Progenitor cell of endocrine pancreas (in vitro differentiated cells): ENCODE measurements around the gene MRTO4. TPM values are rescaled to one million over a fixed set of nuclear protein-coding genes. Genes with fewer than 3 reads are reported as not detected.
A peak's percentile ranks its signal among the peaks of the same experiment; 100 is the strongest.
"Not testable (repeated sequence)": the region's sequence is repeated elsewhere in the genome, so short reads cannot be mapped to it uniquely, and the experiment has no call there.

Experiments
- DNase-seq: peaks from one replicate; pipeline ENCODE4 v3.0.0; 2021; ENCODE audit warnings: low spot score; ENCODE audit not compliant: unreplicated experiment
- H3K27ac Mint-ChIP-seq: 2 replicates; pipeline ENCODE4 v1.8.0; 2021; ENCODE audit warnings: mild to moderate bottlenecking, moderate library complexity, mixed read lengths
- H3K27me3 Mint-ChIP-seq: 2 replicates; pipeline ENCODE4 v1.8.0; 2021; ENCODE audit warnings: mixed read lengths
- H3K36me3 Mint-ChIP-seq: 2 replicates; pipeline ENCODE4 v1.8.0; 2022; ENCODE audit warnings: mixed read lengths; ENCODE audit not compliant: insufficient read depth
- H3K4me1 Mint-ChIP-seq: 2 replicates; pipeline ENCODE4 v1.8.0; 2021; ENCODE audit warnings: low read depth, mixed read lengths
- H3K4me3 Mint-ChIP-seq: 2 replicates; pipeline ENCODE4 v1.8.0; 2021; ENCODE audit warnings: low read depth, mild to moderate bottlenecking, moderate library complexity, mixed read lengths
- H3K9me3 Mint-ChIP-seq: 2 replicates; pipeline ENCODE4 v1.8.0; 2021; ENCODE audit warnings: low read depth, mixed read lengths
- total RNA-seq: library from RNA; stranded (reverse); gene quantifications from 2 replicates; pipeline ENCODE4 v1.2.1, GENCODE V29; 2021
- TF ChIP-seq, protein P1 (sequence below): fragments of 200-600 bp; sonication (generic); IDR thresholded peaks from one replicate; pipeline ENCODE4 v1.5.0; 2021; ENCODE audit warnings: antibody characterized with exemption, mild to moderate bottlenecking; ENCODE audit not compliant: unreplicated experiment

Gene MRTO4
- total RNA-seq, 1 donor from 2014 or later = 27.8 TPM

DNA sequence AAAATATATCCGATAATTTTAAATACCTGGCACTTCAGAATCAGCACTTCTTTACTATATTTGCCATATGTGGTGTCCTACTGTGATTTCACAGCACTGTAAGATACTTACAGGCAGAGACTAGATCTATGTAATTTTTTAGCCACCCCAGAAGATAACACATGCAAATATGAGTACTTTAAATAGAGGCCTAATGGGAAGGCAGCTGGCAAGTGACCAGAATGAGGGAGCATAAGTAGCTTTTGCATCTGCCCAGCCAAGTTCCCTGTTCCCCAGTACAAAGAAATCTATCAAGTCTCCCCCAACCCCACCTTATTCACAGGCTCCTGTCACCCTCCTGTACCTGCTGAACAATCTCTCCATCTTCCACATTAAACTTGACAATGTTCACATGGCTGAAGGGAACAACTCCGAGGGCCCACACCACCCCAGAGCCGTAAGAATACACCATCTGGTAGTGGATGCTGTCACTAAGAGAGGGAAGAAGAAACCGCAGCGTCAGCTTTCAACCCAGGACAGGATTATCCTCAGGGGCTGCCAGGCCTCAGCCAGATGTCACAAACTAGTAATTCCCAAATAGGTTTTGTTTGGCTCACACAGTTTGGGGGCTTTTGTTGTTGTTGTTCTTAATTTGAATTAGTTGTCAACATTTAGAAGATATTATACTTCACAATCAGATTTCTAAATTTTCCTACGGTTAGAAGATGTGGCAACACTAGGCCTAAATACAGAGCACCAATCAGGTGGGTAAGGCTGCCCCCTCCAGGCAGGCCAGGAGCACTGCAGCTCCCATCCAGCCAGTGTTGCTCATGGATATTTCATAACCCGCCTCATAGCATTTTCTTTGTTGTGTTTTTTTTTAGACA is 10.7 kb upstream of the MRTO4 start:
- H3K36me3 Mint-ChIP-seq = peaks cover 13% of the 10 kb centered on the region
- no peak overlapping the region for H3K27ac Mint-ChIP-seq
- no peak overlapping the region for H3K4me3 Mint-ChIP-seq
- no peaks in the 10 kb centered on the region for H3K27me3 Mint-ChIP-seq
- peak; percentile 33 for DNase-seq
- TF ChIP-seq, protein P1, sequence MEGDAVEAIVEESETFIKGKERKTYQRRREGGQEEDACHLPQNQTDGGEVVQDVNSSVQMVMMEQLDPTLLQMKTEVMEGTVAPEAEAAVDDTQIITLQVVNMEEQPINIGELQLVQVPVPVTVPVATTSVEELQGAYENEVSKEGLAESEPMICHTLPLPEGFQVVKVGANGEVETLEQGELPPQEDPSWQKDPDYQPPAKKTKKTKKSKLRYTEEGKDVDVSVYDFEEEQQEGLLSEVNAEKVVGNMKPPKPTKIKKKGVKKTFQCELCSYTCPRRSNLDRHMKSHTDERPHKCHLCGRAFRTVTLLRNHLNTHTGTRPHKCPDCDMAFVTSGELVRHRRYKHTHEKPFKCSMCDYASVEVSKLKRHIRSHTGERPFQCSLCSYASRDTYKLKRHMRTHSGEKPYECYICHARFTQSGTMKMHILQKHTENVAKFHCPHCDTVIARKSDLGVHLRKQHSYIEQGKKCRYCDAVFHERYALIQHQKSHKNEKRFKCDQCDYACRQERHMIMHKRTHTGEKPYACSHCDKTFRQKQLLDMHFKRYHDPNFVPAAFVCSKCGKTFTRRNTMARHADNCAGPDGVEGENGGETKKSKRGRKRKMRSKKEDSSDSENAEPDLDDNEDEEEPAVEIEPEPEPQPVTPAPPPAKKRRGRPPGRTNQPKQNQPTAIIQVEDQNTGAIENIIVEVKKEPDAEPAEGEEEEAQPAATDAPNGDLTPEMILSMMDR = peak; percentile 89
- H3K4me1 Mint-ChIP-seq = no peaks in the 10 kb centered on the region
- no peaks in the 10 kb centered on the region for H3K9me3 Mint-ChIP-seq

DNA sequence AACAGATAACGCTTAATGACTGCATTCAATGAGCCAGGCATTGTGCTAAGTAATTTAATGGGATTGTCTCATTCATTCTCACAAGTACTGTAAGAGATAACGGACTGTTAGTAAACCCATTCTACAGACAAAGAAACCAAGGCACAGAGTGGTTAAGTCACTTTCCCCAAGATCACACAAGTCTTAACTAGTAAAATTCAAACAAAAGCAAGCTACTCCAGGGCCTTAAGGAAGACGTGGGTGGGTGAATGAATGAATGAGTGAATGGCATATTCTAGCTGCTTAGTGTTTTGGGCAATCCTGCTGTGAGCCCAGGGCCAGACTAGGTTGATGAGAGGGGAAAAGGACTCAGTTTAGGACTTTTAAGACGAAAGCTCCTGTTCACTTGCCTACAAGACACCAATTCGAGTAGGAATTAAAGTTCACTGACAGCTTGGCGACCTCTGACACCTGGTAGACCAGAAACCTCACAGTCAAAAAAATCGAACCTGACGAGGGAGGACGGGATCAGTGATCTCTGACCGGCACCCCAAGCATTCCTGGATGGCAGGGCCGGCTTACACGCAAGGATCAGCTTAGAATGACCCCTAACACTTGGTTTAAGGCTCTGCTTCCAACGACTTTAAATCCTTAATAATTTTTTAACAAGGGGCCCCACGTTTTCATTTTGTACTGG is 838 bp upstream of the MRTO4 start:
- Mint-ChIP-seq H3K4me3 (peak overlapping the region; percentile 97), H3K27me3 (no peaks in the 10 kb centered on the region), H3K9me3 (no peaks in the 10 kb centered on the region), H3K4me1 (peaks cover 21% of the 10 kb centered on the region), H3K27ac (peak overlapping the region; percentile 96), H3K36me3 (no peaks in the 10 kb centered on the region)
- TF ChIP-seq, protein P1 = no peak
- no peak for DNase-seq

DNA sequence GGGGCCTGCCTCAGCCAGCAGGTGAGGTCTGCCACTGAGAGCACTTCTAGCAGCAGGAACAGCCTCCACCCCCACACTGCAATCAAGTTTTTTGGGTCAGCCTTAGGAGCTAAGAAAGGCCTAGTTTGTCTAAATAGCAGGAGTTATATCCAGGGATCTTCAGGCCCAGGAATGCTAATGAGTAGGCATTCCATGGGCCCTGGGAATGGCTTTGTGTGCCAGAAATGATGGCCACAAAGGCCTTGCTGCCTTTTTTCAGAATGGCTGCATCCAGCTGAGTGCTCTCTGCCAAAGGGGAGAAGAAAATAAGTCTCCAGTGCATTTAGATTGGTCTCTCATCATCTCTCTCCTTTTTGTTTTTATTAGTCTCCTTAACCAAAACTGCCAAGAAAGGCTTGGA is 2.8 kb downstream of the MRTO4 start:
- Mint-ChIP-seq H3K27ac (no peak overlapping the region), H3K4me3 (no peak overlapping the region), H3K9me3 (no peaks in the 10 kb centered on the region), H3K36me3 (peaks cover 5% of the 10 kb centered on the region), H3K27me3 (no peaks in the 10 kb centered on the region), H3K4me1 (peaks cover 21% of the 10 kb centered on the region)
- TF ChIP-seq, protein P1 = no peak
- no peak for DNase-seq

DNA sequence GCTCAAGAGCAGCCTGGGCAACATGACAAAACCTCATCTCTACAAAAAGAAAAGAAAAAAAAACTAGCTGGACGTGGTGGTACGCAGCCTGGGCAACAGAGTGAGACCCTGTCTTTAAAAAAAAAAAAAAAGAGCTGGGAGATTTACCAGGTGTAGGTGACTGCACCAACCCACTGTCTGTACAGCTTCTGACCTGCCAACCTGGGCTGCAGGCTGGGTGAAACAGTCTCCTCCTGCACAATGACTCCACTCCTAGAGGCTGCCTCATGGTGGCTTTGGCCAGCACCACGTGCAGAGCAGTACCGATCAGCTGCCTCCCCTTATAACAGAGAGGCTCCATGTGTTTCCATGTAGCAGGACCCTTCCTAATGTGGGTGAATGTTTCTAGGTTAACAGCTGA is 3.7 kb downstream of the MRTO4 start:
- Mint-ChIP-seq H3K27ac (no peak overlapping the region), H3K4me1 (peaks cover 19% of the 10 kb centered on the region), H3K36me3 (peaks cover 9% of the 10 kb centered on the region), H3K27me3 (no peaks in the 10 kb centered on the region), H3K9me3 (no peaks in the 10 kb centered on the region), H3K4me3 (no peak overlapping the region)
- DNase-seq = no peak
- TF ChIP-seq, protein P1 = no peak

DNA sequence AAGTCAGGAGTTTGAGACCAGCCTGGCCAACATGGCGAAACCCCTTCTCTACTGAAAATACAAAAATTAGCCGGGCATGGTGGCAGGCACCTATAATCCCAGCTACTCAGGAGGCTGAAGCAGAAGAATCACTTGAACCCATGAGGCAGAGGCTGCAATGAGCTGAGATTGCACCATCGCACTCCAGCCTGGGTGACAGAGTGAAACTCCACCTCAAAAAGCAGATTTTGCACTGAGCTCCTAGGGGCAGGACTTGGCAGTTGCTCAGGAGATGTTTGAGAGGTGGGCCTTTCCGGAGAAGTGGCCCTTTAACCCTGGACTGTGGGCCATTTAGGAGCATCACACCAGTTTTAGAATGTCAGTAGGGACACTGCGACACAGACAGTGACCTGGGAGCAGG is 4.7 kb downstream of the MRTO4 start:
- not testable (repeated sequence) for H3K9me3 Mint-ChIP-seq, DNase-seq, H3K4me3 Mint-ChIP-seq, H3K27me3 Mint-ChIP-seq, H3K27ac Mint-ChIP-seq, H3K36me3 Mint-ChIP-seq
- H3K4me1 Mint-ChIP-seq = peaks cover 11% of the 10 kb centered on the region
